Sigmoid colon (tissue), 4 donors: ENCODE results near the gene CYP2W1.

Source experiments
- CTCF ChIP-seq, 4 experiments: fragments of 450-650 bp in 3 of 4; fragments of 200-600 bp in 1 of 4; IDR thresholded peaks; one replicate each; pipeline ENCODE4 v1.5.1; 2016 to 2019; ENCODE audit warnings: antibody characterized with exemption in 4 of 4, mild to moderate bottlenecking in 3 of 4, moderate library complexity in 2 of 4
- EP300 ChIP-seq, 4 donors: sonication (generic); formaldehyde crosslinking; IDR thresholded peaks; one replicate each; pipeline ENCODE4 v1.6.1; 2017; ENCODE audit warnings: antibody characterized with exemption in 4 of 4
- POLR2A ChIP-seq, 2 donors: fragments of 450-650 bp; IDR thresholded peaks; one replicate each; pipeline ENCODE4 v1.6.1; 2016; ENCODE audit warnings: antibody characterized with exemption in 2 of 2, mild to moderate bottlenecking in 2 of 2, moderate library complexity in 2 of 2
- POLR2AphosphoS5 ChIP-seq, 4 donors: sonication (generic); formaldehyde crosslinking; IDR thresholded peaks; one replicate each; pipeline ENCODE4 v1.6.1; 2017; ENCODE audit warnings: antibody characterized with exemption in 4 of 4

DNA sequence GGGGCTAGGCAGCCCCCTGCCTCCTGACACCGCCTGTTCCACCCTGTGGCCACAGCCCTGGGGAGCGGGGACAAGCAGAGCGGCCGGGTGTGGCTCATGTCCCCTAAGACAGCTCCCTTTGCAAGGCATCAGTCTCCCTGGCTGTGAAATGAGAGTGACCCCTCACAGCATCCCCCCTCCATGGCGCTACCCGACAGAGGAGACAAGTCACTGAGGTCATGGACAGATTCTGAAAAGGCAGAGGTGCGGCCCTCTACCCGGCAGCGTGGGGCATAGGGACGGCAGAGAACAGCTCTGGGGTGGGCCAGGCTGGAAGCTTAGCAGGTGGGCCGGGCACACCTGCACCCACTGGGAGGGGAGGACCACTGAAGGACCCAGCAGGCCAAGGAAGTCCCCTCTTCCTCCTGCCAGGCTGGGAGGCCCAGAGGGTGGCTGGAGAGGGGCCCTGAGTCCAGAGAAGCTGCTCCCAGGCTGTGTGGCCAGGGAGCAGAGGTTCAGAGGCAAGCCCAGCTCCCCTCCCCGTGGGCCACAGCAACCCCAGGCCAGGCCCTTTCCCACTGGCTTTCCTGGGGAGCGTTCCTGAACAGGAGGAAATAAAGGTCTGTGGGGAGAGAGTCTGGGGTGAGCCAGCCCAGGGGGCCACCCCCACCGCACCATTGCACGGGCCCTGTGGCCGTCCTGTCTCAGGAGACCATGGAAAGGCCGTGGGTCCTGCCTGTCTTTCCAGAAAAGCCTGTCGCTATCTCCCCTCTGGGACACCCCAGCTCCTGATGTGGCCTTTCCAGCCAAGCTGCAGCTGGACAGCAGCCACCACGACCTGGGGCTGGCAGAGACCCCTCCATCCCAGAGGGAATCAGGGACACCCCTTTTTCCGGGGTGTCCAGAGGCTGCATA, 30.2 kb upstream of the CYP2W1 start:
- TF ChIP-seq CTCF (IDR thresholded peaks at IDR 0.05), result no peak
- no peak for TF ChIP-seq POLR2AphosphoS5 (IDR thresholded peaks at IDR 0.05)
- no peak for TF ChIP-seq POLR2A (IDR thresholded peaks at IDR 0.05)
- TF ChIP-seq EP300 (IDR thresholded peaks at IDR 0.05), result no peak
